A549 treated with DMSO at 1 μM for 4 hours (cell line): ENCODE data around the gene RGCC. TPM values are rescaled to one million over a fixed set of nuclear protein-coding genes. Genes with fewer than 3 reads are reported as not detected.

ENCODE experiments used
- total RNA-seq: library from RNA; stranded (reverse); fragments of 200-300 nt; extraction: Qiagen RNA extraction; gene quantifications from 5 replicates; pipeline ENCODE4 v1.2.3, GENCODE V29; 2022; ENCODE audit warnings: low read depth

RGCC gene
- total RNA-seq, result 0.94 to 1.4 TPM (median 1.0 TPM) in 5 replicates

GRCh38 chr13:41456768-41457588 lies at the start of gene RGCC:
Gene RGCC, plus strand, starts transcription at chr13:41457550. Its CDS starts 158 bp downstream, at chr13:41457708.

Other genes starting within 250 kb of the RGCC start
- gene MTRF1, start 194.0 kb upstream of the RGCC start, total RNA-seq, result 5.3 to 8.0 TPM (median 6.1 TPM) in 5 replicates
- gene NAA16, start 146.3 kb upstream of the RGCC start, total RNA-seq, result 9.2 to 11.9 TPM (median 10.7 TPM) in 5 replicates